ENCODE results near the gene RAB12. TPM values are rescaled to one million over a fixed set of nuclear protein-coding genes. Genes with fewer than 3 reads are reported as not detected.

RAB12 gene
- total RNA-seq, 1 experiment from 2014 or later: 32.7 TPM

GRCh38 chr18:8619835-8620577 lies 10.8 kb downstream of the RAB12 start:
- H3K4me1 ChIP-seq (ENCODE audit: control insufficient read depth in 1 of 2, insufficient read depth in 2 of 2, low read length in 2 of 2): peaks cover 4 to 13% of the 10 kb centered on the region in 2 experiments; a peak in 2 of 4 replicates
- RAD21 ChIA-PET (ENCODE audit: low non-redundant PET in 1 of 2, low total read pairs in 2 of 2, uncharacterized antibody in 2 of 2, unreplicated experiment in 2 of 2): no interaction called here

More at GRCh38 chr18:8619835-8620577, 10.8 kb downstream of the RAB12 start:
- no peak for ATAC-seq
- CTCF ChIA-PET: no interaction called here
- Histone ChIP-seq H3K9me3 (ENCODE audit: control insufficient read depth in 1 of 2, insufficient read depth in 1 of 2, low read depth in 1 of 2, low read length in 2 of 2) (peaks cover 4 to 5% of the 10 kb centered on the region in 2 experiments; a peak in 2 of 4 replicates), H3K36me3 (ENCODE audit: control insufficient read depth in 1 of 2, insufficient read depth in 2 of 2, low read length in 2 of 2) (peaks cover 0 to 8% of the 10 kb centered on the region in 2 experiments; a peak in 2 of 4 replicates), H3K9ac (ENCODE audit: low read length) (no peak overlapping the region), H2AFZ (ENCODE audit: low read depth, low read length, poor library complexity, severe bottlenecking) (no peak overlapping the region), H3K79me2 (ENCODE audit: insufficient read depth, low read length) (peaks cover 98% of the 10 kb centered on the region), H3K27me3 (ENCODE audit: insufficient read depth, low read length) (no peaks in the 10 kb centered on the region), H4K20me1 (ENCODE audit: insufficient read depth) (no peaks in the 10 kb centered on the region), H3K9me2 (ENCODE audit: insufficient read depth) (no peaks in the 10 kb centered on the region), H3K4me3 (replicated peaks in 1 of 2; ENCODE audit: low read depth in 1 of 2, low read length in 2 of 2) (no peak overlapping the region), H3K4me2 (ENCODE audit: low read length) (no peak overlapping the region), H3K27ac (ENCODE audit: low read depth, low read length) (no peak overlapping the region)
- no TSS peak for BruUV-seq (replicated peaks)
- DNase-seq (ENCODE audit: low read depth, low spot score): no peak
- POLR2A ChIA-PET: interaction anchor here (0.6 kb wide), 1 partner anchor 491 kb away, joined by 3 read pairs; no protein-coding TSS in a partner anchor
- intact Hi-C loops (cut with micrococcal nuclease): no loop called here
- TF ChIP-seq EZH2 (IDR thresholded peaks at IDR 0.05) (no peak), ATF3 (IDR thresholded peaks at IDR 0.05) (no peak), CTCF (IDR thresholded peaks at IDR 0.05 in 2 of 3, conservative IDR thresholded peaks at IDR 0.05 in 1 of 3; ENCODE audit: borderline replicate concordance in 1 of 3, insufficient read depth in 1 of 3, low read depth in 2 of 3, low read length in 2 of 3) (no peak), ZFX (IDR thresholded peaks at IDR 0.05) (no peak), RAD21 (IDR thresholded peaks at IDR 0.05; ENCODE audit: low read depth) (no peak)
